Activated T-cell treated with anti-CD3 and anti-CD28 coated beads, Interleukin-2, amount 50 U/mL, for 24 hours (primary cell): ENCODE data around the gene KRTAP13-1.

Source experiments
- DNase-seq: peaks from one replicate; pipeline ENCODE4 v3.0.0-alpha.2; 2020
- H3K27ac Mint-ChIP-seq: 2 replicates; pipeline ENCODE4 v1.8.0; 2020; ENCODE audit warnings: mild to moderate bottlenecking, mixed read lengths
- H3K27me3 Mint-ChIP-seq: 2 replicates; pipeline ENCODE4 v1.8.0; 2020; ENCODE audit warnings: mixed read lengths
- H3K36me3 Mint-ChIP-seq: 2 replicates; pipeline ENCODE4 v1.8.0; 2020; ENCODE audit warnings: low read depth, mixed read lengths
- H3K4me1 Mint-ChIP-seq: 2 replicates; pipeline ENCODE4 v1.8.0; 2020; ENCODE audit warnings: low read depth, mixed read lengths
- H3K4me3 Mint-ChIP-seq: 2 replicates; pipeline ENCODE4 v1.8.0; 2020; ENCODE audit warnings: mild to moderate bottlenecking, moderate library complexity, mixed read lengths
- H3K9me3 Mint-ChIP-seq: 2 replicates; pipeline ENCODE4 v1.8.0; 2020; ENCODE audit warnings: mixed read lengths

Gene KRTAP13-1

DNA sequence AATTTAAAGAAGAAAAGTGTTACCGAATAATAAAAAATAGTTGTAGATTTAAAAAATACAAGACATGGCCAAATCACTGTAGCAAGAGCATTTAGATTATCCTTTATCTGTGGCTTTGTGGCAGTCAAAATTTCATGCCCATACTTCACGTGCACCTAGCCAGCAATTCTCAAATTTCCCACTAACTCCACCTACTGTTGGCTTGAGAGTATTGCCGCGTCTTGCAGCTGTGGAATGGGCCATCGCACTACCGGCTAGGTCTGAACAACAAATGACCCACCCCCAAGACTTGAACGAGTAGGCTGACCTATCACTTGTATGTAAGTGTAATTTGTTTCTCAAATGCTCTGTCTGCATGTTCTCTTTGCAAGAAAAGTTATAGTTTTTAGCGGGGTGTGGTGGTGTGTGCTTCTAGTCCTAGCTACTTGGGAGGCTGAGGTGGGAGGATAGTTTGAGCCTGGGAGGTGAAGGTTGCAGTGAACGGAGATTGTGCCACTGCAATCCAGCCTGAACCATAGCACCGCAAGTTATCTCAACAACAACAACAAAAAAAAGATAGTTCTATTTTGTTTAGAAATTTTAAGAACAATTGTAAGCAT is 38.3 kb downstream of the KRTAP13-1 start:
- no peaks in the 10 kb centered on the region for H3K36me3 Mint-ChIP-seq
- H3K27ac Mint-ChIP-seq = no peak overlapping the region
- no peak for DNase-seq
- H3K27me3 Mint-ChIP-seq = peaks cover 12% of the 10 kb centered on the region
- no peaks in the 10 kb centered on the region for H3K4me1 Mint-ChIP-seq
- no peak overlapping the region for H3K4me3 Mint-ChIP-seq
- no peaks in the 10 kb centered on the region for H3K9me3 Mint-ChIP-seq

DNA sequence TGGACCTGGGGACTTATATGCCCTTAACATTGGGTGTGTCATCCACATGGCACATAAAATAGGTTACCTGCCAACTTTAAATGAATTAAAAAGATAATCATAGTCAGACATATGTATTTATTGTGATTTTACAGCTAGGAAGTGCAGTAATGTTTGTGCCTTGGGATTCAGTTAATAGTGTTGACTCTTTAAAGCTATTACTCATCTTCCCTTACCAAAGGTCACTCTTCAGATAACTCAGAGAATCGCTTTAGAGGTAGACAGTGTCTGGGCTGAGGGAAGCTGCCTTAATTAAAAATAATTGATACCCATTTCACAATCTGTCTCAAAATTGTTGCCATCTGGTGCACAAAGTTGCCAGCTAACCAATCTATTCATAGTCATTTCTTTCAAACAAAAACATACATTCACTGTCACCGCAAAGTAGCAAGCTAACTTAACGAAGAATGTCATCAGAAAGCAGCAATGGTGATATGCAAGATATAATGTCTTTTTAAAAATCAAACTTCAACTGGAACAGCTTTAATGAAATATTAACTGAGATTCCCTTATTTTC is 41.3 kb downstream of the KRTAP13-1 start:
- Mint-ChIP-seq H3K36me3 (no peaks in the 10 kb centered on the region), H3K4me3 (no peak overlapping the region), H3K27ac (no peak overlapping the region), H3K4me1 (no peaks in the 10 kb centered on the region), H3K9me3 (no peaks in the 10 kb centered on the region), H3K27me3 (peaks cover 8% of the 10 kb centered on the region)
- DNase-seq = no peak

DNA sequence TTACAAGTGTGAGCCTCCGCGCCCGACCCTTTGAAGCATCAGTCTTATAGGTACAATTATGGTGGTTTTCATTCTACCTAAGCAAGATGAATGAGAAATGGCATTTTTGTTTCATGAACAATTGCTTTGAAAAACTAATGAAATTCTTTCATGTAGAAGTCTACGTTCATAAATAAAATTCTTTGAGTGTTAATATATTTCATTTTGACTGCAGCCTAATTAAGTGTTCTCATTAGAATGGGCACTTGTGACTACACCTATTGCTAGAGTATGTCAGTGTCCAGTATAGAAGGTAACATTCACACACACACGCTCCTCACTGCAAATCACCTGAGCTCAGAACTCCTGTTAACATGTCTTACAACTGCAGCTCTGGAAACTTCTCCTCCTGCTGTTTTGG is 44.1 kb downstream of the KRTAP13-1 start, which contains the start of gene KRTAP15-1:
Gene KRTAP15-1, plus strand, starts transcription at position 301 of the 400 bp plus-strand sequence. Its CDS starts 53 bp downstream, at position 354.
- Mint-ChIP-seq H3K36me3 (no peaks in the 10 kb centered on the region), H3K4me3 (no peak within 1 kb of the TSS), H3K9me3 (no peaks in the 10 kb centered on the region), H3K4me1 (no peaks in the 10 kb centered on the region), H3K27ac (no peak within 1 kb of the TSS), H3K27me3 (peaks cover 4% of the 10 kb centered on the region)
- no peak for DNase-seq

DNA sequence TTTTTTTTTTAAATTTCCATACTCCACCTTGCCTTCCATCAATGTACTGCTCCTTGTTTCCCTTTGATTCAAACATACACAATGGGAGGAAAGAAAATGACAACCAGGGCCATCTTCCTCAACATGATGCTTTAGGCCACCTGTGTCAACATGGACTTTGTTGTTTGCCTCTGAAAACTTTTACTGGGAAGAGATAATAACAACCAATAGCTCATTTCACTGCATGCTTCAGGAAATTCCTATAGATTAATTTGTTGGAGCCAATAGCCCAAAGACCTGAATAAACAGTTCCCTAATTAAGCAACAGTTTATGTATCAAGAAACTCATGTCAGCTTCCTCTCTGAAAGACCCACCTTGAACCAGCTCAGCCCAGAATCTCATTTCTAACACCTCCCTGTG is 47.4 kb downstream of the KRTAP13-1 start:
- no peaks in the 10 kb centered on the region for H3K4me1 Mint-ChIP-seq
- no peak for DNase-seq
- H3K9me3 Mint-ChIP-seq = no peaks in the 10 kb centered on the region
- no peak overlapping the region for H3K4me3 Mint-ChIP-seq
- peaks cover 3% of the 10 kb centered on the region for H3K27me3 Mint-ChIP-seq
- H3K36me3 Mint-ChIP-seq = no peaks in the 10 kb centered on the region
- H3K27ac Mint-ChIP-seq = no peak overlapping the region

DNA sequence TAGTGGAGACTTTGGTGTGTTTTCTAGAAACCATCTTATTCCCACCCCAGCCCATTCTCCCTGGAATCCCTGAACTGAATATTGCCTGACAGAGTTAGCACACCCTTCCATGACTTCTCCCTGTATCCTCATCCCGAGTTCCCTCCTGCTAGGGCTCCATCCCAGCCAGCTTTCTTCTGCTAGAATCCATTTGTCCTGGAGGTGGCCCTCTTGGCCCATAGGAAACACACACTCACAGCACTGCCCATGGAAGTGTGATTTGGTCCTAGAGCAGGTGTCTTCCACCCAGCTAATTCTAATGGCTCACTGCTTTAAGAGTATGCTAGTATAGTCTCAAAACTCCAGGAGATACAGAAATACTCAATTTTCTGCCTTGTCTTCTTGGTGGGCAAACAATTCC is 48.4 kb downstream of the KRTAP13-1 start:
- Mint-ChIP-seq H3K27me3 (peaks cover 3% of the 10 kb centered on the region), H3K4me1 (no peaks in the 10 kb centered on the region), H3K27ac (no peak overlapping the region), H3K9me3 (no peaks in the 10 kb centered on the region), H3K36me3 (no peaks in the 10 kb centered on the region), H3K4me3 (no peak overlapping the region)
- DNase-seq = no peak
